NCI-H146 treated with DMSO at 0.1 percent for 48 hours (cell line): ENCODE results near the gene BCAS4.

ENCODE experiments used
- DNase-seq: peaks from one replicate; lab custom pipeline; 2025; ENCODE audit not compliant: unreplicated experiment; lab: John Stamatoyannopoulos, UW

BCAS4 gene

GRCh38 chr20:50903353-50904051 lies 108.6 kb downstream of the BCAS4 start:
- DNase-seq, result no peak

- no peak for DNase-seq
Measured at GRCh38 chr20:50904067-50904570, 109.3 kb downstream of the BCAS4 start.

GRCh38 chr20:50909413-50909812 lies 114.6 kb downstream of the BCAS4 start:
- DNase-seq, result no peak

GRCh38 chr20:50911030-50911429 lies 116.2 kb downstream of the BCAS4 start:
- no peak for DNase-seq

- DNase-seq, result no peak
Measured at GRCh38 chr20:50911716-50912115, 116.9 kb downstream of the BCAS4 start.

GRCh38 chr20:50913690-50914375 lies 119.0 kb downstream of the BCAS4 start:
- no peak for DNase-seq

- no peak for DNase-seq
Measured at GRCh38 chr20:50915424-50915823, 120.6 kb downstream of the BCAS4 start.

GRCh38 chr20:50916257-50916656 lies 121.4 kb downstream of the BCAS4 start:
- no peak for DNase-seq

- DNase-seq, result no peak
Measured at GRCh38 chr20:50916934-50917333, 122.1 kb downstream of the BCAS4 start.

- no peak for DNase-seq
Measured at GRCh38 chr20:50918403-50918802, 123.5 kb downstream of the BCAS4 start.

- no peak for DNase-seq
Measured at GRCh38 chr20:50919567-50919966, 124.7 kb downstream of the BCAS4 start.

- no peak for DNase-seq
Measured at GRCh38 chr20:50920997-50921396, 126.1 kb downstream of the BCAS4 start.

GRCh38 chr20:50921803-50922501 lies 127.1 kb downstream of the BCAS4 start:
- no peak for DNase-seq

- DNase-seq, result no peak
Measured at GRCh38 chr20:50924261-50924920, 129.5 kb downstream of the BCAS4 start.

- no peak for DNase-seq
Measured at GRCh38 chr20:50926530-50926929, 131.7 kb downstream of the BCAS4 start.
